Mononuclear cell (primary cell): Measurements from ENCODE around the gene DGKI. TPM values are rescaled to one million over a fixed set of nuclear protein-coding genes. Genes with fewer than 3 reads are reported as not detected.

ENCODE experiments used
- H3K27me3 ChIP-seq: 2 replicates; pipeline ENCODE4 v1.6.0; 2011; ENCODE audit warnings: low read length, control low read depth; ENCODE audit not compliant: insufficient read depth
- H3K4me1 ChIP-seq: 2 replicates; pipeline ENCODE4 v1.5.1; 2011; ENCODE audit warnings: mild to moderate bottlenecking, low read length, control low read depth; ENCODE audit not compliant: insufficient read depth
- H3K4me3 ChIP-seq: 2 replicates; pipeline ENCODE4 v1.5.1; 2011; ENCODE audit warnings: mild to moderate bottlenecking, low read length, moderate library complexity
- H3K9me3 ChIP-seq: 2 replicates; pipeline ENCODE4 v1.5.1; 2011; ENCODE audit warnings: low read depth, mild to moderate bottlenecking, control low read depth, low read length
- total RNA-seq: library from RNA; depleted of rRNA; stranded (reverse); fragments of >200 nt; gene quantifications from one replicate; pipeline ENCODE4 v1.2.3, GENCODE V29; 2012

DGKI gene
- total RNA-seq, 1 donor: 0.21 TPM

DNA sequence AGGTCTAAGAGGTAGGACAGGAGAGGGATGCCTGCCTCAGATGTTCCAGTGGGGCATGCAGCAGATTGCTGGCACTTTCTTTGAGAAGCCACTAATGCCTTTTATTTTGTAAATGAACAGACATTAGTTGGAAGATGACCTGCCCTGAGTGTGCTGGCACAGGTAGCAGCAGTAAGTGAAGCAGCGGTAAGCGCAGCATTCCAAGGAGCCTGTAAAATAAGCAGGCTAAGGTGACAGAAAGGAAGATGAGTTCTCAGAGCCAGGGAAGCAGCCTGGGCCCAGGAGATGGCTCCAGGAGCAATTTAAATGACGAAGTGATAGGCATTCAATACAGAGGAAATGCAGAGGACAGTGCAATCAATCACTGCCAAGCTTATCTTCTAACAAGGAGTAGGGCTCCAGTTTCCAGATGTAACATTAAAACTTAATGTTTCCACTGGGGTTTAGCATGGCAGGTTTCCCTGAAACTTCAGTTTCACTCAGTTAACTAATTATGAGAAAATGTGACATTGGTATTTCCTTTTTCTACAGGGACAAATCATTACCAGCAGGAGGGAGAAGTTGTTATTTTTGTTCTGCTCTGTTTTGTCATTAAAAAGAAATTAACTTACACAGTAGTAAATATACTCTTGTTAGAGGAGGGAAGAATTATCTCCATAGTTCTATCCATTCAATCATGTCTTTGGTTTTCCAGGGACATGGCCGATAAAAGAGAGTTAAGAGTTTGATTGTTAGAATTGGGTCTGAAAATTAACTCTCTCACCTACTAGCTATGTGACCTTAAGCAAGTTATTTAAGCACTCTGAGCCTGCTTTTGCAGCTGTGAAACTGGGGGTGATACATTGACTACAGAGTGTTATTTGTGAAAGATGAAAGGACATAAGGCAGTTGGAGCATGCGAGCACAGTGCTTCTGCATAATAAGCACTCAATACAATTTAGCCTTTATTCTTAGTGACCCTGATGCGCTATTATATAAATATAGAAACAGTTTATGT is 406.6 kb downstream of the DGKI start:
- H3K4me1 ChIP-seq: no peaks in the 10 kb centered on the region
- H3K9me3 ChIP-seq: no peaks in the 10 kb centered on the region
- H3K4me3 ChIP-seq: no peak overlapping the region
- H3K27me3 ChIP-seq: no peaks in the 10 kb centered on the region

DNA sequence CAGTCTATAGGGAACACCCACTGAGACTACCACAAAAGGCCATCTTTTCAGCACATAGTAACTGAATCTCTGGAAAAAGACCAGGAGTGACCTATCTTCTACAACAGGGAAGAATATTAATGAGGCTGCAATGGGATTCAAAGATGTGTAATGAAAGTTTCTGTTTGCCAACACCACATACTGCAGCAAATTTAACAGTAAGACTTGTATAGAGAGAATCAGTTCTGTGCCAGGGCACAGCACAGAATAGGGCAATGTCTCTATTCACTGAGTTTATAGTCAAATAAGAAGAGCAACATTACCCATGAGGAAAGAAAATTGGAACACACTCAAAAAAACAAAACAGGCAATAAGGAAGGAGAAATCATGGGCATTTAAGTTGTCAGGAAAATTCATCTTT is 411.8 kb downstream of the DGKI start:
- Histone ChIP-seq H3K4me1 (no peaks in the 10 kb centered on the region), H3K9me3 (no peaks in the 10 kb centered on the region), H3K27me3 (no peaks in the 10 kb centered on the region), H3K4me3 (no peak overlapping the region)

DNA sequence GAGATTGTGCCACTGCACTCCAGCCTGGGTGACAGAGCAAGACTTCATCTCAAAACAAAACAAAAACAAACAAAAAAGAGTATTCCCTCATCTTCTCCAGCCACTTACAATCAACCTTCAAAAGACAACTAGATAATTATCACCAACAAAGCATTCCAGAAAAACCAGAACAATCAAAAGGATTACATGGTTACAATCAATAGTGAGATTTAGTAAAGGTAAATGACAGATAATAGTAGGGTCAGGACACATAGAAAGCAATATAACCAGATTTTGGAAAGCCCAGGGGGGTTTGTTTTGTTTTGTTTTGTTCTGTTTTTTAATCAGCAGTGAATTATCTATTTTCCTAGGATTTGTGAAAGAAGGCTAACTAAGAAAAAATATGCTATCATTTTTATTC is 412.2 kb downstream of the DGKI start:
- Histone ChIP-seq H3K4me3 (no peak overlapping the region), H3K27me3 (no peaks in the 10 kb centered on the region), H3K4me1 (no peaks in the 10 kb centered on the region), H3K9me3 (no peaks in the 10 kb centered on the region)

DNA sequence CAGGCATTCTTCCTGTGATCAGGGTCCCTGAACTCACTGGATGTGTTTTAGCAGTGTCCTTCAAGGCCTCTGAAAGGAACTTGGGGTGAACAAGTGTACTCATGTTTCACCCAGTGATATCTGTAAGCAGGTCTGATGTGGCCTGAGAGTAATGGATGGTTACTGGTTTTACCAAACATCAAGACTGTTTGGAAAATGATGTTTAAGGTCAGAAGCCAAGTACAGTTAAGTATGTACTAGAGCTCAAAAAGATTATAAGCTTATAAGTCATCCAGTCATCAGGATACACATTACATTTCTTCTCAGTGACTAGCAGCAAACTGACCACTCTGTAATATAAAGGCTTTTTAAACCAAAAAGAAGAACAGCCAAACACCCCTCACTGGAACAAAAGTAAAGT is 423.5 kb downstream of the DGKI start:
- Histone ChIP-seq H3K4me3 (no peak overlapping the region), H3K27me3 (no peaks in the 10 kb centered on the region), H3K9me3 (no peaks in the 10 kb centered on the region), H3K4me1 (no peaks in the 10 kb centered on the region)

DNA sequence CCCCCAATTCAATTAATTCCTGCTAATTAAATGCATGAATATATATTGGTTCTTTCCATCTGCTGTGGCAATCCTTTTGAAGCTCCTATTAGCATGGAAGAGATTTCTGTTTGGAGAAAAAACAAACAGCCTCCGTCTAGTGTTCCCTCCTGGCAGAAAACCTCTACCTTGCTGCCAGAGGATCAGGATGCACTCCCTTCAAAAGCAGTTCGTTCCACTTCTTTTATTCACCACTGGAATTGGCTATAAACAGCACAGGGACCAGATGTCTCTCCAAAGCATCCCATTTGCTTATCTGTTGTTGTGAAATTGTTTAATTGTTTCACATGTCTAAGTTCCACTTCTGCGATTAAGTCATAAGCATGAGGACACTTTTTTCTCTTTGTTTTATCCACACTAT is 425.4 kb downstream of the DGKI start:
- H3K9me3 ChIP-seq: no peaks in the 10 kb centered on the region
- H3K4me1 ChIP-seq: no peaks in the 10 kb centered on the region
- no peaks in the 10 kb centered on the region for H3K27me3 ChIP-seq
- no peak overlapping the region for H3K4me3 ChIP-seq

DNA sequence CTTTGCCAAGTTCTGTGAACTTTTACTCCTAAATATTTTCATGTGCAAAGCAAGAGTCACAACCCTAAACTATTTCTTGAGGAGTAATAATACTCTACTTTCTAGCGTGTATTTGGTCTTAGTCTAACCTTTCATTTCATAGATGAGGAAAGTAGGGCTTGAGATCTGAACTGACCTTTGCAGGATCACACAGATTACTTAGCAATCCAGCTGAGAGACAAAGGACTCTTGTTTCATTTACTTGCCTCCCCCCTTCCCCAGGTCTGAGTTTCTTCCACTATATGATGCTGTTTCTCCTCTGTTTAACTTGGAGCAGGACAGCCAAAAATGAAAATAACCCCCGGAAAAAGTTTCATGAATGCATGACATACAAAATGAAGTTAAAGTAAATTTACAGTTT is 427.9 kb downstream of the DGKI start:
- H3K9me3 ChIP-seq: no peaks in the 10 kb centered on the region
- H3K4me1 ChIP-seq: no peaks in the 10 kb centered on the region
- no peak overlapping the region for H3K4me3 ChIP-seq
- no peaks in the 10 kb centered on the region for H3K27me3 ChIP-seq

DNA sequence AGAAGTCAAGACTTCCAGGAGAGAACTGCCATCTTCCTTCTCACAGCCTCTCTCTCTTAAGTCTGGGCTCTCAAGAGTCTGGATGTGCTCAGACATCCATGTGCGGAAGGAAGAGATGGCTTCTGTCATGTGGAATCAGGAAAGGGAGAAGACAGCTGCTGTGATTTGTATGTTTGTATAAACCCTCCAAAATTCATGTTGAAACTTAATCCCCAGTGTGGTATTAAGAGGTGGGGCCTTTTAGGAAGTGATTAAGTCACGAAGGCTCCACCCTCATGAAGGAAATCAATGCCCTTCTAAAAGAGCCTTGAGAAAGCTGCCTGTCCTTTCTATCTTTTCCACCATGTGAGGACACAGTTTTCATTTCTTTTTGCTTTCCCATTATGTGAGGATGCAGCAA is 429.3 kb downstream of the DGKI start:
- Histone ChIP-seq H3K27me3 (no peaks in the 10 kb centered on the region), H3K4me1 (no peaks in the 10 kb centered on the region), H3K9me3 (no peaks in the 10 kb centered on the region), H3K4me3 (no peak overlapping the region)

DNA sequence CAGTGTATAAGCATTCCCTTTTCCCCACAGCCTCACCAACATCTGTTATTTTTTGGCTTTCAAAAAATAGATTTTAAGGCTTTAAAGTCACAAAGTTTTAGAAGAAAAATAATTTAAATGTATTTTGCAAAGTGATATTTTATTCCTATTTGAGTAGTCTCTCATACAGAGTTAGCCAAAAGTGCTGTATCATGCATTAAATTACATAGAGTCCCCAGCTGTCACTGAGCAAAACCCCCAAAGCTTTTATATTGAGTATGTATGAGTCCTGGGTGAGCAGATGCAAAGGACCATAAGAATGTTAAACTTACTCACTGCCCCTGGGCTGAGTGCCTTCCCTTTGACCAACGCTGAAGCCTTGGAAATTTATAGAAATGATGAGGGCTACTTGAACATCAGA is 432.9 kb downstream of the DGKI start:
- Histone ChIP-seq H3K9me3 (no peaks in the 10 kb centered on the region), H3K27me3 (no peaks in the 10 kb centered on the region), H3K4me1 (no peaks in the 10 kb centered on the region), H3K4me3 (no peak overlapping the region)

DNA sequence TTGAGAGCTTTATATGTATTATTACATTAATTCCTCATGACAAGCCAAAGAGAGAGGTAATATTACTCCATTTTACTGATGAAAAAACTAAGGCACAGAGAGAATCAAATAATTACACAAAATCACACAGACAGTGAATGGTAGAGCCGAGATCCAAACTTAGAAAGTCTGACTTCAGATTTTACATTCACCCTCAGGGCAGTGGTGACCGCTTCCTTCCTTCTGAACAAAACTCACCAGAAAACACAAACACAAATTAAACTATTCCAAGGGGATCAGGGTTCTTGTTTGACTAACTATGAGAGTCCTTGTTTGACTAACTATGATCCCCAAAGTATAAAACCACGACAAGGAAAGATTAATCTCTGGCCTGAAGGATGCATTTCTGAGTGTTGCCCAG is 435.3 kb downstream of the DGKI start:
- no peaks in the 10 kb centered on the region for H3K9me3 ChIP-seq
- no peaks in the 10 kb centered on the region for H3K4me1 ChIP-seq
- H3K4me3 ChIP-seq: no peak overlapping the region
- no peaks in the 10 kb centered on the region for H3K27me3 ChIP-seq

DNA sequence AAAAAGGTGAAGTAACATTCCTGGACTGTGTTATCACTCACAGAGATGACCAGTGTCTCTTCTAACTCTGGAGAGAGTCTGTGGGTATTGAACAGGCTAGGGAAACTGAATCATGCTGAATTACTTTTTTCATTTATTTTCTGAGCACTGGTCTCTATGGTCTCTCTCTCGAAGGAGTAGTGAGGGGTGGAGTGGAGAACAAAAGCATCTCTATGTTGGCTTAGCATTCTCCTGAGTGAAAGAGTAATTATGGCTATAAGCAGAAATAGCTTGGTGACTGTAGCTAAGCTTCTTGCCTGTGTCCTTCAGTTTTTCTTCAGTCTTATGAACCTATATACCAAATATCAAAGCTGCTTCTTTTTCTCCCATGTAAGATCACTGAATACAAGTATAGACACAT is 438.6 kb downstream of the DGKI start:
- no peak overlapping the region for H3K4me3 ChIP-seq
- H3K9me3 ChIP-seq: no peaks in the 10 kb centered on the region
- H3K4me1 ChIP-seq: no peaks in the 10 kb centered on the region
- H3K27me3 ChIP-seq: no peaks in the 10 kb centered on the region

DNA sequence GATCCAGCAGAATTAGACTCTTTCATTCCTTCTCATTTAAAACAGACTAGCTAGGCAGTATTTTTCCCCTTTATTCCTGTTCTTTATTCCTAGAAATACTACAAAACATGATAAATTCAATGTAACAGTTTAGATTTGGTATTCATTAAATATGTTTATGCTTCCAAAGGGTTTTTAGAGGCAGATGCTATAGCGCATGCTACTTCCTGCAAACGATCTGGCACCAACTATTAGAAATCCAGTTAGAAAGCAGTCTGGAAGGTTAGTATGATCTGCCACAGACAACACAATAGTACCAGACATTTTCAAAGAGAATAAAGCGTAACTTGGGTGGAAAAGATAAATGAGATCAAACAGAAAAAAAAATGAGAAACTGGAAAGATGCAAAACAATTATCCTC is 439.7 kb downstream of the DGKI start:
- Histone ChIP-seq H3K4me3 (no peak overlapping the region), H3K27me3 (no peaks in the 10 kb centered on the region), H3K9me3 (no peaks in the 10 kb centered on the region), H3K4me1 (no peaks in the 10 kb centered on the region)

DNA sequence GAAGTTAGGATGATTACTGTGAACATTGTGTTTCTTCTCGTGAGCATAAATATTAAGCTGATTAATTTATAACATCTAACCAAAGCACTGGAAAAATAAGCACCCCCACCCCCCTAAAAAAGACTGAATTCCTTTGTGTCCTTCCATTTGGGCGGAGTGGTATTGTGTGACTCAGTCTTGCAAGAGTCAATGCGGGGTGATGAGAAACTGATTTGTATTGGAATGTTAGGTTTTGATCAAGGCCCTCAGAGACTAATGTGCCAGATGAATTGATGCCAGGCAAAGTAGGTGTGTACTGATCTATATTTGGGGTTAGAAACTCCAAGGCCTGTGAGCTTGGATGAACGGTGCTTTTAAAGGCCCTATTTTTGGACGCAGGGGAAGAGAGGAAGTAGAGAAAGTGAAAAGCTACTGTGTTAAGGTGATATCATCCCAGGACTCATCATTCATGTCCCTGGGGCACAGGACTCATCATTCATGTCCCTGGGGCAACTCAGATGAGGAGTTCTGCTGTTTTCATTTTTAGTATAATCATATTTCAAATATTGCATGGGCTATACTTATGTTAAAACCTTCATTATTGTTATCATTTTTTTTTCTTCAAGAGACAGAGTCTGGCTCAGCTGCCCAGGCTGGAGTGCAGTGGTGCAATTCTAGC is 442.0 kb downstream of the DGKI start:
- H3K4me1 ChIP-seq: no peaks in the 10 kb centered on the region
- H3K9me3 ChIP-seq: no peaks in the 10 kb centered on the region
- no peaks in the 10 kb centered on the region for H3K27me3 ChIP-seq
- H3K4me3 ChIP-seq: no peak overlapping the region

DNA sequence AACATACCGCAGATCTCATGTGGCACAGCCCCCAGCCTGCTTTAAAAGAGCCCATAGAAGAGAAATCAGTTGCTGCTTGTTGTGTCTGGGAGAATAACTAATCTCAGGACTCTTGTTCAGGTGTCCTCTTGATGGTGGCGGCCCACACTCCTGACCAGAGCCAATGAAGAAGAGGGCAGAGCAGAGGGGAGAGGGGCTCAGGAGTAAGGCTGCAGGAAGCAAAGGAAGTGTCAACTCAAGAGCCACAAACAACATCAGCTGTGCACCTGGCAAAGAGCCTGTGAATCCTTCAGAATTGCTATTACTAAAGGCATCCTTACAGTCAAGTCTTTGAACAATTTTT is 443.4 kb downstream of the DGKI start:
- Histone ChIP-seq H3K27me3 (no peaks in the 10 kb centered on the region), H3K4me1 (no peaks in the 10 kb centered on the region), H3K4me3 (no peak overlapping the region), H3K9me3 (no peaks in the 10 kb centered on the region)

DNA sequence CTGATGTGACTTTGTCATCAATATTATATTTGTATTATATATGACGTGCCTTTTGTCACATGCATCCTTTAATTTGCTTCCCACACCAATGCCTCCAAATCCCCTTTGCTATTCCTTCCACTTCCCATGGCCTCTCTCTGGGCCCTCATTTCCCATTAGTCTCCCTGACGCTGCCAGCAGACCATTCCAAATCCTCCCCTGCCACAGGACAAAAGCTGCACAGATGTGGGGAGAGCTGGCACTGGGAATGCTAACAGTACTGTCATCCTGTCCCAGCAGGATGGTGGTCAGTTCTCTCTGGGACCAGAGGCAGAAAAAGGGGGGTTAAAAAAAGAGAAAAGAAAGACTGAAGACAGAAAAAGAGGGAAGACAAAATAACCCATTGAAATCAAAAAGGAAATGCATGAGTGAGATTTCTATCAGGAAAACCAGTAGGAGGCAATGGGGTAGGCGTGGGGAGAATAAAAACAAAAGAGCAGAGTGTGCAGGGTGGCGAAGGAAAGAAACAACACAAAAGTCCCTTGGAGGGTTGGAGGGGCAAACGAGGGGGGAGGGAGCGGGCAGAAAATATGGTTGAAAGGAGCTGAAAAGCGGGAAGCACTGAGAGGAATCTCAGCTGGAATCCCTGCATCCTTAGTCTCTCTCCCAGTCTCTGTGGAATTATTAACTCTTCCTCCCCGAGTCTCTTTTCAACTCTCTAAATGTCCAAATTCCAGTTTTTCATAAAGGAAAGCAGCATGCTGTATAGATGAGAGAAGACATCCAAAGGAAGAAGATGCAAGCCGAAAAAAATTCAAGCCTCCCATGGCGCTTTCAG is 444.0 kb downstream of the DGKI start:
- Histone ChIP-seq H3K9me3 (no peaks in the 10 kb centered on the region), H3K4me1 (no peaks in the 10 kb centered on the region), H3K4me3 (no peak overlapping the region), H3K27me3 (no peaks in the 10 kb centered on the region)
